Medulla oblongata (tissue), 1 donor: ENCODE measurements around the gene KCNQ1.

ENCODE experiments used
- DNase-seq: peaks from one replicate; pipeline ENCODE4 v3.0.0-alpha.2; 2015; ENCODE audit errors: extremely low spot score

The KCNQ1 gene

GRCh38 chr11:2747248-2748027 lies 302.6 kb downstream of the KCNQ1 start:
- no peak for DNase-seq

DNA sequence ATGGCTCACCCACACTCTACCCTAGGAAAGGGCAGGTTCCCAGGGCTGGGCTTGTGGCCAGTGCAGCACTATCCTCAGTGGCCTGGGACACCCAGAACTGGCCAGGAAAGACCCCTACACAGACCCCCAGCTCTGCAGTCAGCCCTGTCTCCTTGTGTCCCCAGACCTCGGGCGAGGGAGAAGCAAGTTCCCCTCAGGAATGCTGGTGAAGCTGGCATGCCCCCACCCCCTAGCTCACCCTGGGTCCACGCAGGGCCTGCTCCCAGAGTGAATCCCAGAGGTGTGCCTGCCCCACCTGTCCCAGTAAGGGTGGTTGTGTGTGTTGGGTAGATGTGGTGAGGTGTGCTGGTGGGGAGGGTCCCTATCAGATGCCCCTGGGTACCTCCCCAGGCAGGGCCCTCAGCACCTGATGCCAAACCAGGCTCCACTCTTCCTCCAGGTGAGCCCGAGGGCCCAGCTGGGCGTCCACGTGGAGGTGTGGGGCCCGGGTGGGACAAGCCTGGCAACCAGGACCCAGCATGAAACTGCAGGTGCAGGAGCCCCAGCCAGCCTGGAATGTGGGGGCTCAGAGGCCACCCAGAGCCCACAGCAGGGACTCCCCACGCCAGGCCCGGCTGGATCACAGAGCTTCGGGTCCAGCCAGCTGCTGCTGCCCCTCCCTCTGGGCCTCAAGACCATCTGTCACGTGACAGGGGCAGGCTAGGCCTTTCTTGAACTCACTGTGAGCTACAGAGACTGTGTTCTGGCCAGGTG lies 303.4 kb downstream of the KCNQ1 start:
- DNase-seq = no peak

DNA sequence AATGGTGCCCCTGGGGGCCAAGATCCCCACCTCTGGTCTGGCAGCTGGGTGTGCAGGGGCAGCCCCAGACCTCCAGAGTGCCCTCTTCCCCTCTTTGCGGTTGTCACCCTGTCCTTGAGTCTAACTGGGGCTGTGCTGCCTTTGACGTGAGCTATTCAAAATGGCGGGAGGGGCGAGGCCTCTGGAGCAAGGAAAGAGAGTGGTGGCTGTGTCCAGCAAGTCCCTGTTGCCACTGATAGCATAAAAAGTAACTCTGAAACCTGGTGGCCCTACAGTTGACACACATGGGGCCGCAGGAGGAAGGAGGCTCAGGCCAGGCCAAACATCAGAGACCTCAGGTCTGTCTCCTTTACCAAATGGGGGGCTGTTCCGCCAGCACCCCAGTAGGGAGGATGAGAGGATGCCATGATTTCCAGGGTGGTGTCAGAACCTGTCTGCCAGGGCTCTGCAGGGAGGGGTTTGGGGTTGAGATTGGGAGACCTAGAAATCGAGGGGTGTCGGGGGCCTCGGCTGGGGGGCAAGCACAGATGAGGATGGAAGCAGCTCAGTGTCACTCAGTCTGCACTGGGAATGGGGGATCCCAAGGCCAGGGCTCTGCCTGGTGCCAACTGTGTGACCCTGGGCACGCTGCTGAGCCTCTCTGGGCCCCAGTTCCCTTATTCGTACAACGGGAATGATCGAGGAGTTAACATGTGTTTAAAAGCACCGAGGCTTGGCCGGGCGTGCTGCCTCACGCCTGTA lies 304.2 kb downstream of the KCNQ1 start:
- DNase-seq = no peak

DNA sequence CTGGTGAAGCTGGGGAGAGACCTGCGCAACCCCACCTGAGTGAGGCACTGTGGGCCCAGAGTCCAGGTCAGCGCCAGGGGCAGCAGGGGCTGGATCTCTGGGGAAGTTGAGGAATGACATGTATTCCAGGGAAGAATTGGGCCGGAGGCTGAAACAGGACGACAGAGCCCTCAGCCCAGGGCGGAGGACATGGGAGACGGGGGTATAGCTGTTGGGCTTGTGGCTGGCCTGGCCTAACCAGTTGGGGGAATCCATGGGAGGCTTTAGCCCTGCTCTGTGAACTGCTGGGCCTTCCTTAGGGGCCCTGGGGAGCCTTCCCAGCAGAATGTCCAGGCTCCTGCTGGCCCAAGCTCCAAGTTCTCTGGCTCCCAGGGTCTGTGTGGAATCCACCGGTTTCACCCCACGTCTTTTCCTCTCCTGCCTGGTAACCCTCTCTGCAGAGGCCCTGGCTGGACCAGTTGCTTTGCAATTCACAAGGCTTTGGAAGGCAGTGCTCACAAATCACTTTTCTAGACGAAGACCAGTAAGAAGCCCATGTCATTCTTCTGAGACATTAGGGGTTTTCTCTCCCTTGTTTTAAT lies 305.4 kb downstream of the KCNQ1 start:
- no peak for DNase-seq

DNA sequence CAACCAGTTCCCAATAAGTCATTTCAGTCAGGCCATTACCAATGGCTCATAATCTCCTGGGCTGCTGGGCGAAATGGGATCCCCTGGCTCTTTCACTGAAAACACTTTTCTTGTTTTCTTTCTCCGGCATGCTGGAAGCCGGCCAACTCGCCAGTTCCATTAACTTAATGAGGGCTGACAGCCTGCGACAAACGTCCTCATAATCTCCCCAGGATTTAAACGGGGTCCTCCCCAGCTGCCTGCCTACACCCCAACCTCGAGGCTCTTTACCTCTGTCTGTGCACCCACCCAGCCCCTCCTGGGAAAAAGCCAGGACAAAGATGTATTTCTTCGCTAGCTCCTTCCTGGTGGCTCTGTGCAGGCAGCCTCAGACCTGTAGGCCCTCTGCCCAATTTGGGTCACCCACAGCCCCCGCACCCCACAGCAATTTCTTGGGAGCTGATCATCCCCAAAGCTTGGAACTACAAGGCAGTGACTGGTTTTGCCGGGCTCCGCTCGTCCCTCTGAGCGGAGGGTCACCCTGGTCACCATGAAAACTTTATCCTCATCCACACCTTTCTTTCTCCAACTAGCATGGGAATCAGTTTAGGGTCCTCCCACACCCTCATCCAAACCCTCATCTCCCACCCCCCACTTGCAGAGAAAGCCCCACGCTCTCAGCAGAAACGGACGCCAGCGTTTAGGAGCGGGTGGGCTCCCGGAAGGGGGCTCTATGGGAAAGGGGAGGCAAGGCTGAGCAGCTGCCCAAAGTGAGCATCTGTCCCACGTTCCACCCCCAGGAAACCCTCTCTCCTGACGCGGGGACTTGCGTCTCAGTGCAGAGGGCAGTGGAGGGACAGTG lies 306.1 kb downstream of the KCNQ1 start:
- peak; percentile 48 for DNase-seq

GRCh38 chr11:2751523-2752203 lies 306.9 kb downstream of the KCNQ1 start:
- no peak for DNase-seq

- no peak for DNase-seq
These were observed 307.5 kb downstream of the KCNQ1 start for GRCh38 chr11:2752204-2752770.

- DNase-seq = no peak
These were observed 308.1 kb downstream of the KCNQ1 start for GRCh38 chr11:2752923-2753322.

- DNase-seq = no peak
These were observed 309.2 kb downstream of the KCNQ1 start for GRCh38 chr11:2754008-2754407.

DNA sequence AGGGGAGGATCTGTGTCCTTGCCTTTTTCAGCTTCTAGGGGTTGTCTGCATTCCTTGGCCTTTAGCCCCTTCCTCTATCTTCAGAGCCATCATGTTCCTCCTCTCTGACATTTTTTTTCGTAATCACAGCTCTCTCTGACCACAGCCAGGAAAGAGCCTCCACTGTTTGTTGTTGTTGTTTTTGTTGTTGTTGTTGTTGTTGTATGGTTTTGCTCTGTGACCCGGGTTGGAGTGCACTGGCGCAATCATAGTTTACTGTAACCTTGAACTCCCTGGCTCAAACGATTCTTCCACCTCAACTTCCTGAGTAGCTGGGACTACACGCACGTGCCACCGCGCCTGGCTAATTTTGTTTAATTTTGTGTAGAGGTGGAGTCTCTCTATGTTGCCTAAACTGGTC lies 310.3 kb downstream of the KCNQ1 start:
- no peak for DNase-seq

DNA sequence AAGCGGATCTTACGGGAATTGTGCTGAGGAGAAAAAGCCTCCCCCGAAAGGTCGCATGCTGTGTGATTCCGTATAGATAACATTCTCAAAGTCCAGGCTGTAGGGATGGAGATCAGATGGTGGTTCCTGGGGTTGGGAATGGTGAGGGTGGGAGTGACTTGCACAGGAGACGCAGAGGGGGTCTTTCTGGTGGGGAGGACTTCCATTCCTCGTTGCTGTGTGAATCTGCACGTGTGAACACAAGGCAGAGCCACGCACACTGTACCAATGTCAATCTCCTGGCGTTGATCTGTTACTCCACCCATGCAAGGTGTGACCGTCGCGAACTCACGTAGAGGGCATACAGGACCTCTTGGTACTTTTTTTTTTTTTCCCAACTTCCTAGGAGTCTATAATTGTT lies 313.9 kb downstream of the KCNQ1 start:
- no peak for DNase-seq

DNA sequence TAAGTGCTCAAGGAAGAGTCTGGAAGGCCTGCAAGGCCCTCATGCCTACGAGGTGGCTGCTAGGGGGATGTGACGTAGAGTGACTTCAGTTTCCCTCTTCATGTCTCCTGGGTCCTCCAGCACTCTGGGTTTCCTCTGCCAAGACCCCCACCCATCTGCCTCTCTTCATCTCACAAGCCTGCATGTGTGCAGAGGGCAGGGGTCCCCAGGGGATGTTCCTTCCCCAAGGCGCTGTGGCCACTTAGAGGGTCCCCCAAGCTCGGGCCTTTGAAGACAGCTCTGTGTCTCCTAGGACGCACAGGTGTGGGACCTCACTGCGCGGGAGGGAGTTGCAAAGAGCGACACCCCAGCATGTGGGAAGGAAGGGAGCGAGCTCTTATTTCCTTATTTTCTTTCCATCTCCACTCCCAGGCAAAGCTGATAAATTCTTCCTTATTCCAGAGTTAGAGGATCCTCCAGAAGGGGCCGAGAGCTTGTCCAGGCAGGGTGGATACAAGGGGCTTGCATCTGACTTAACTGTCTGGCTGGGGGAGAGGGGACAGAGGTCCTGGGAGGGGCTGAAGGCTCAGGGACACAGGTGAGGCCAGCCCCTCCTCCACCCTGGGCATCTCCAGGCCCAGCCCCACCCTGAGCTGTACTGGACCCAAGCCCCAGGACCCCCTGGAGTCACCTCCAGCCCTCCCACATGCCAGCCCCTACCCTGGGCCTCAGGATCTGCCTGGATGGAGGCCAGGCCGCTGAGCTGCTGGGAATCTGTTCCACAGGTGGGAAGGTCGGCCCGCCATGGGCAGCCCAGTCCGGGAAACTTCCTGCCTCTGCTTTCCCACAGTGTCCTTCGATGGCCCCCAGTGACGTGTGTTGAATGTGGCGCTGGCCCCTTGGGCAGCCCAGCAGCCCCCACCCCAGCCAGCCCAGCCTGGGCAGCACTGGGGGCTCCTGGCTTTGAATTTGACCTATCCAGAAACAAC lies 314.7 kb downstream of the KCNQ1 start:
- DNase-seq = no peak

DNA sequence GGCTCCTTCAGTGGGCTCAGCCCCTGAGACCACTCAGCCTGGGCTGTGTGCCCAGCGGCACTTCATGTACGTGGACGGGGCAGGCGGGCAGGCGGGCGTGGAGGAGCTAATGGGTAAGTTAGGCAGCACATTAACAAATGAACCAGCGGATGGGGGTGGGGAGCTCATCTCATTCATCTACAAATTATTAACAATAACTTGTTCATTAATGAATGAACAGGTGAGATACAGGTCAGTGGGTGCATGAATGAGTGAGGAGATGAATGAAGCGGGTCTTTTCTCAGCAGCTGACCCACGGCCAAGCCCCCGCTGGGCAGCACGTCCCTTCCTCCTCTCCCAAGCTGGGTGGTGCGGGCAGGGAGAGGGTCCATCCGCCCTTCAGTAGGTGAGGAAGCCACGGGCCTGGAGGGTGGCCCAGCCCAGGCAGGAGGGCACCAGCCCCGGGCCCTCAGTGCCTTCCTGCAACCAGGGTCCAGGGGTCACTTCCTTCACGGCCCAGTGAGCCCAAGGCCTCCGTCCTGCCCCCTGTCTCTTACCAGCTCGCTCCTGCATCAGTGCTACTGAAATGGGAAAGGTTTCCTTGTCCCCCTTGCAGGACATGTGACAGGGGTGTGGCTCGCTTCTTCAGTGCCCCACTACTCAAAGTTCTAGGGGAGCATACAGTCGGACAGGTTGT lies 315.5 kb downstream of the KCNQ1 start:
- no peak for DNase-seq

GRCh38 chr11:2761131-2762030 lies 316.6 kb downstream of the KCNQ1 start:
- DNase-seq = no peak

GRCh38 chr11:2762031-2762380 lies 317.2 kb downstream of the KCNQ1 start:
- no peak for DNase-seq

DNA sequence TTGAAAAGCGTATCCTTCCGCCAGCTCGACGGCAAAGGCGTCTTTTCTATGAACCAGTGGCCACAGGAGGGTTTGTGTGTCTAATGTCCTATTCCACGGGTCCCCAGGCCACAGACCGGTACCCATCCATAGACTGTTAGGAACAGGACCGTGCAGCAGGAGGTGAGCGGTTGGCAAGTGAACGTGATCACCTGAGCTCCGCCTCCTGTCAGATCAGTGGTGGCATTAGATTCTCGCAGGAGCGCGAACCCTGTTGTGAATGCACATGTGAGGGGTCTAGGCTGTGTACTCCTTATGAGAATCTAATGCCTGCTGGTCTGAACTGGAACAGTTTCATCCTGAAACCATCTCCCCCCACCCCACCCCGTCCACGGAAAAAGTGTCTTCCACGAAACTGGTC lies 317.6 kb downstream of the KCNQ1 start:
- DNase-seq = no peak

DNA sequence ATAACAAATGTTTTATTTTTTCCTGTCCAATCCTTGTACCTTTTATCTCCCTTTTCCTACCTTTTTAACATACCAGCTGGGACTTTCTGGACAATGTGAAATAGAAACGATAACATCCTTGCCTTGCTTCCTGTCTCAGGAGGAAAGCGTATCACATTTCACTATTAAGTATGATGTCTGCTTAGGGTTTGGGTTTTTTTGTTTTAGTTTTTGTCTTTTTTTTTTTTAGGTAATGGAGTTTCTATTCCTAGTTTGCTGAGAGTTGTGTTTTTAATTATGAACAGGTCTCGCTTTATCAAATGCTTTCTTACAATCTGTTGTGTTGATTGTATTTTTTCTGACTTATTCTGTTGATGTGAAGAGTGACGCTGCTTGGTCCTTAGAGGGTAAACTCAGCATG lies 319.2 kb downstream of the KCNQ1 start:
- no peak for DNase-seq

DNA sequence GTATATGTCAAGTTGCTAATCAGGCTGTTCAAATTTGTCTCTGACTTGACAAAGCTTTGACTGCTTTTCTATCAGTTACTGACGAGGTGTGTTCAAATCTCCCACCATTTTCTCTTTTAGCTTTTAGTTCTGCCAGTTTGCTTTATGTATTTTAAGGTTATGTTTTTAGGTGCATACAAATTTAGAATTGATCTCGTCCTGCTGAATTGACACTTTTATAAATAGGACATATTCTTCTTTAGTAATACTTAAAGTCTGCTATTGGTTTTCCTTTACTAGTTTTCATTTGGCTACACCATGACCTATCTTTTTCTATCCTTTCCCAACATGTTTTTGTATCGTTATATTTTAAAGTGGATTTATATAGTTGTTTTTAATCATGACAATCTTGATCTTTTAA lies 320.7 kb downstream of the KCNQ1 start:
- DNase-seq = no peak
